ENCODE results near the gene TMEM222.

DNA sequence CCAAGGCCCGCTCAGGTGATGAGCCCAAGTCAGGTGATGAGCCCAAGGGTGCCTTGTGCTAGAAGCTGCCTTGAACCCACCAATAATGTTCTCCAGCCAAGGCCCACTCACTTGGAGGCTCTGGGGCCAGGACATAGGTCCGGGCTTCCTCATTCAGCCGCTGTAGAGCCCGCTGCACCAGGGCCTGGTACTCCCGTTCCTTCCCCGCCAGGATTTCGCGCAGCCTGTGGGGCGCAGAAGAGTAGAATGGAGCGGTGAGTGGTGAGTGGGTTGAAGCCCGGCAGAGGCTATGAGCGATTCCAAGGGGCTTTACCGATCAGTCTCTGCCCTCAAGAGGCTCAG, 34.3 kb downstream of the TMEM222 start:
- no peak for TF ChIP-seq ZNF263 (CRISPR knock-in tag; IDR thresholded peaks at IDR 0.05; ENCODE audit: low read depth)
- TF ChIP-seq, protein P1, sequence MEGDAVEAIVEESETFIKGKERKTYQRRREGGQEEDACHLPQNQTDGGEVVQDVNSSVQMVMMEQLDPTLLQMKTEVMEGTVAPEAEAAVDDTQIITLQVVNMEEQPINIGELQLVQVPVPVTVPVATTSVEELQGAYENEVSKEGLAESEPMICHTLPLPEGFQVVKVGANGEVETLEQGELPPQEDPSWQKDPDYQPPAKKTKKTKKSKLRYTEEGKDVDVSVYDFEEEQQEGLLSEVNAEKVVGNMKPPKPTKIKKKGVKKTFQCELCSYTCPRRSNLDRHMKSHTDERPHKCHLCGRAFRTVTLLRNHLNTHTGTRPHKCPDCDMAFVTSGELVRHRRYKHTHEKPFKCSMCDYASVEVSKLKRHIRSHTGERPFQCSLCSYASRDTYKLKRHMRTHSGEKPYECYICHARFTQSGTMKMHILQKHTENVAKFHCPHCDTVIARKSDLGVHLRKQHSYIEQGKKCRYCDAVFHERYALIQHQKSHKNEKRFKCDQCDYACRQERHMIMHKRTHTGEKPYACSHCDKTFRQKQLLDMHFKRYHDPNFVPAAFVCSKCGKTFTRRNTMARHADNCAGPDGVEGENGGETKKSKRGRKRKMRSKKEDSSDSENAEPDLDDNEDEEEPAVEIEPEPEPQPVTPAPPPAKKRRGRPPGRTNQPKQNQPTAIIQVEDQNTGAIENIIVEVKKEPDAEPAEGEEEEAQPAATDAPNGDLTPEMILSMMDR (IDR thresholded peaks at IDR 0.05): no peak
- TF ChIP-seq, protein P2, sequence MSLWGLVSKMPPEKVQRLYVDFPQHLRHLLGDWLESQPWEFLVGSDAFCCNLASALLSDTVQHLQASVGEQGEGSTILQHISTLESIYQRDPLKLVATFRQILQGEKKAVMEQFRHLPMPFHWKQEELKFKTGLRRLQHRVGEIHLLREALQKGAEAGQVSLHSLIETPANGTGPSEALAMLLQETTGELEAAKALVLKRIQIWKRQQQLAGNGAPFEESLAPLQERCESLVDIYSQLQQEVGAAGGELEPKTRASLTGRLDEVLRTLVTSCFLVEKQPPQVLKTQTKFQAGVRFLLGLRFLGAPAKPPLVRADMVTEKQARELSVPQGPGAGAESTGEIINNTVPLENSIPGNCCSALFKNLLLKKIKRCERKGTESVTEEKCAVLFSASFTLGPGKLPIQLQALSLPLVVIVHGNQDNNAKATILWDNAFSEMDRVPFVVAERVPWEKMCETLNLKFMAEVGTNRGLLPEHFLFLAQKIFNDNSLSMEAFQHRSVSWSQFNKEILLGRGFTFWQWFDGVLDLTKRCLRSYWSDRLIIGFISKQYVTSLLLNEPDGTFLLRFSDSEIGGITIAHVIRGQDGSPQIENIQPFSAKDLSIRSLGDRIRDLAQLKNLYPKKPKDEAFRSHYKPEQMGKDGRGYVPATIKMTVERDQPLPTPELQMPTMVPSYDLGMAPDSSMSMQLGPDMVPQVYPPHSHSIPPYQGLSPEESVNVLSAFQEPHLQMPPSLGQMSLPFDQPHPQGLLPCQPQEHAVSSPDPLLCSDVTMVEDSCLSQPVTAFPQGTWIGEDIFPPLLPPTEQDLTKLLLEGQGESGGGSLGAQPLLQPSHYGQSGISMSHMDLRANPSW (CRISPR knock-in tag; conservative IDR thresholded peaks at IDR 0.05; ENCODE audit: low read depth): no peak
- TF ChIP-seq, protein P3, sequence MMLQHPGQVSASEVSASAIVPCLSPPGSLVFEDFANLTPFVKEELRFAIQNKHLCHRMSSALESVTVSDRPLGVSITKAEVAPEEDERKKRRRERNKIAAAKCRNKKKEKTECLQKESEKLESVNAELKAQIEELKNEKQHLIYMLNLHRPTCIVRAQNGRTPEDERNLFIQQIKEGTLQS (CRISPR knock-in tag; conservative IDR thresholded peaks at IDR 0.05): no peak
- TF ChIP-seq, protein P4, sequence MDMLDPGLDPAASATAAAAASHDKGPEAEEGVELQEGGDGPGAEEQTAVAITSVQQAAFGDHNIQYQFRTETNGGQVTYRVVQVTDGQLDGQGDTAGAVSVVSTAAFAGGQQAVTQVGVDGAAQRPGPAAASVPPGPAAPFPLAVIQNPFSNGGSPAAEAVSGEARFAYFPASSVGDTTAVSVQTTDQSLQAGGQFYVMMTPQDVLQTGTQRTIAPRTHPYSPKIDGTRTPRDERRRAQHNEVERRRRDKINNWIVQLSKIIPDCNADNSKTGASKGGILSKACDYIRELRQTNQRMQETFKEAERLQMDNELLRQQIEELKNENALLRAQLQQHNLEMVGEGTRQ (CRISPR knock-in tag; IDR thresholded peaks at IDR 0.05): no peak
- TF ChIP-seq, protein P5, sequence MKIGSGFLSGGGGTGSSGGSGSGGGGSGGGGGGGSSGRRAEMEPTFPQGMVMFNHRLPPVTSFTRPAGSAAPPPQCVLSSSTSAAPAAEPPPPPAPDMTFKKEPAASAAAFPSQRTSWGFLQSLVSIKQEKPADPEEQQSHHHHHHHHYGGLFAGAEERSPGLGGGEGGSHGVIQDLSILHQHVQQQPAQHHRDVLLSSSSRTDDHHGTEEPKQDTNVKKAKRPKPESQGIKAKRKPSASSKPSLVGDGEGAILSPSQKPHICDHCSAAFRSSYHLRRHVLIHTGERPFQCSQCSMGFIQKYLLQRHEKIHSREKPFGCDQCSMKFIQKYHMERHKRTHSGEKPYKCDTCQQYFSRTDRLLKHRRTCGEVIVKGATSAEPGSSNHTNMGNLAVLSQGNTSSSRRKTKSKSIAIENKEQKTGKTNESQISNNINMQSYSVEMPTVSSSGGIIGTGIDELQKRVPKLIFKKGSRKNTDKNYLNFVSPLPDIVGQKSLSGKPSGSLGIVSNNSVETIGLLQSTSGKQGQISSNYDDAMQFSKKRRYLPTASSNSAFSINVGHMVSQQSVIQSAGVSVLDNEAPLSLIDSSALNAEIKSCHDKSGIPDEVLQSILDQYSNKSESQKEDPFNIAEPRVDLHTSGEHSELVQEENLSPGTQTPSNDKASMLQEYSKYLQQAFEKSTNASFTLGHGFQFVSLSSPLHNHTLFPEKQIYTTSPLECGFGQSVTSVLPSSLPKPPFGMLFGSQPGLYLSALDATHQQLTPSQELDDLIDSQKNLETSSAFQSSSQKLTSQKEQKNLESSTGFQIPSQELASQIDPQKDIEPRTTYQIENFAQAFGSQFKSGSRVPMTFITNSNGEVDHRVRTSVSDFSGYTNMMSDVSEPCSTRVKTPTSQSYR (CRISPR knock-in tag; IDR thresholded peaks at IDR 0.05): no peak
- TF ChIP-seq JUN (CRISPR knock-in tag; IDR thresholded peaks at IDR 0.05): no peak
- TF ChIP-seq ZNF423 (CRISPR knock-in tag; IDR thresholded peaks at IDR 0.05): no peak
